Effector memory CD8-positive, alpha-beta T cell (primary cell): ENCODE data around the gene HMGB2.
A peak's percentile ranks its signal among the peaks of the same experiment; 100 is the strongest.

Experiments
- ATAC-seq: fragments of 150-1000 bp; cut with Tn5 transposase; replicated peaks from 2 replicates; pipeline ENCODE4 v1.10.0; 2021; ENCODE audit warnings: mild to moderate bottlenecking, moderate library complexity
- DNase-seq, 3 experiments: peaks; one replicate each; pipeline ENCODE4 v3.0.0; 2021
- H3K27ac Mint-ChIP-seq, 2 donors: one replicate each; pipeline ENCODE4 v1.8.0; 2022; ENCODE audit warnings: mild to moderate bottlenecking in 2 of 2, mixed read lengths in 2 of 2, moderate library complexity in 2 of 2
- H3K27me3 Mint-ChIP-seq, 2 donors: one replicate each; pipeline ENCODE4 v1.8.0; 2022; ENCODE audit warnings: mixed read lengths in 2 of 2
- H3K36me3 Mint-ChIP-seq: one replicate; pipeline ENCODE4 v1.8.0; 2022; ENCODE audit warnings: mild to moderate bottlenecking, moderate library complexity, mixed read lengths; ENCODE audit not compliant: insufficient read depth
- H3K4me1 Mint-ChIP-seq, 2 donors: one replicate each; pipeline ENCODE4 v1.8.0; 2022; ENCODE audit warnings: low read depth in 2 of 2, mixed read lengths in 2 of 2
- H3K4me3 Mint-ChIP-seq, 2 donors: one replicate each; pipeline ENCODE4 v1.8.0; 2022; ENCODE audit warnings: mild to moderate bottlenecking in 2 of 2, mixed read lengths in 2 of 2, moderate library complexity in 2 of 2
- H3K9me3 Mint-ChIP-seq, 2 donors: one replicate each; pipeline ENCODE4 v1.8.0; 2022; ENCODE audit warnings: mixed read lengths in 2 of 2

Gene HMGB2

GRCh38 chr4:173328236-173328901 lies 5.8 kb downstream of the HMGB2 start:
- no peaks in the 10 kb centered on the region for H3K9me3 Mint-ChIP-seq
- H3K27me3 Mint-ChIP-seq, result no peaks in the 10 kb centered on the region
- H3K4me1 Mint-ChIP-seq, result peaks cover 9 to 15% of the 10 kb centered on the region in 2 donors
- ATAC-seq, result no peak
- no peak overlapping the region for H3K27ac Mint-ChIP-seq
- H3K4me3 Mint-ChIP-seq, result no peak overlapping the region
- no peak for DNase-seq
- peaks cover 38% of the 10 kb centered on the region for H3K36me3 Mint-ChIP-seq

DNA sequence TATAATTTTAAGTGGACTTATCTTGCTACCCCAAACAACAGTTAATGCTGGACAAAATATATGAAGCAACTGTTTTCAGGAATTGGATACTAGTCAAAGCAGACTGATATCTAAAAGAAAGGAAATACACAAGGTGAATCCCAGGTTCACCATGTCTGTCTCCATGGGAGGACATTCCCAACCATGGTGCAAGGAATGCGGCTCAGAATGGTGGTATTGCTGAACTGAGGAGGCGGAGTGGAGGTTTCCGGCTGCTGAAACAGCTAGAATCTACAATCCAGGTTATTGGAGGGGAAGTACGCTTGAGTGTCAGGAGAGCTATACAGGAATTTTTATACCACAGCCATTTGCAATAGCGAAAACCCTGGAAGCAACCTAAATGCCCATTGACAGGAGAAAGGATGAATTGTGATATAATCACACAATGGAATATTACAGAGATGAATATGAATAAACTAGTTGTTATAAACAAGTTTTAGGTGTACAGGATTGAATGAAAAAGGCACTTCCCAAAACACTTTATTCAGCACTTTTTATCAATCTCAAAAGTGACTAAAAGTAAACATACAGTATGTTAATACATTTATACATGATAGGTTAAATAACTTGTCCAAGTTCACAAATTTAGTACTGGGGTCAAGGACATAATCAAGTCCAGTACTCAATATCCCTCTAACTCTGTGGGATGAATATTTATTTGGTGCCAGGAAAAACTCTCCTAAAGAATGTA lies 9.0 kb downstream of the HMGB2 start:
- no peaks in the 10 kb centered on the region for H3K4me1 Mint-ChIP-seq
- DNase-seq (no peak), ATAC-seq (no peak)
- H3K36me3 Mint-ChIP-seq, result peaks cover 16% of the 10 kb centered on the region
- H3K27me3 Mint-ChIP-seq, result no peaks in the 10 kb centered on the region
- H3K4me3 Mint-ChIP-seq, result no peak overlapping the region
- H3K9me3 Mint-ChIP-seq, result no peaks in the 10 kb centered on the region
- H3K27ac Mint-ChIP-seq, result no peak overlapping the region

DNA sequence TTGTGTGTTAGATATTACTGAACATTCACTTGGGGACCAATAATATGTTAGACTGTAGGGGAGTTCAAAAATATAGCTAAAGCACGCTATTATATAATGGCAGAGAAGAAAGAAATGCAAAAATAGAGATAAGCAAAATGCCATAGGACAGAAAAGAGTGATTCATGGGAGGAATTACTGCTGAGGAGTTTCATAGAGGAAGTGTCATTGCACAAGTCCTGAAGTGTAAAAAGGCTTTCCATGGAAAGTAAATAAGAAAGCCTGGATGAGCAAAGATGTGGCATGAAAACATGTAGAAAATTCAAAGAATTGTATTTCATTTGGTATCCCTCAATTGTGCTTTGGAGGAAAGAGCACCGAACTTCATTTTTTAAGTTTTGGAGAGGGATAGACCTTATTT lies 14.5 kb downstream of the HMGB2 start:
- no peak for DNase-seq
- H3K36me3 Mint-ChIP-seq, result no peaks in the 10 kb centered on the region
- no peak for ATAC-seq
- H3K4me3 Mint-ChIP-seq, result no peak overlapping the region
- H3K9me3 Mint-ChIP-seq, result no peaks in the 10 kb centered on the region
- H3K4me1 Mint-ChIP-seq, result no peaks in the 10 kb centered on the region
- H3K27me3 Mint-ChIP-seq, result no peaks in the 10 kb centered on the region
- no peak overlapping the region for H3K27ac Mint-ChIP-seq

DNA sequence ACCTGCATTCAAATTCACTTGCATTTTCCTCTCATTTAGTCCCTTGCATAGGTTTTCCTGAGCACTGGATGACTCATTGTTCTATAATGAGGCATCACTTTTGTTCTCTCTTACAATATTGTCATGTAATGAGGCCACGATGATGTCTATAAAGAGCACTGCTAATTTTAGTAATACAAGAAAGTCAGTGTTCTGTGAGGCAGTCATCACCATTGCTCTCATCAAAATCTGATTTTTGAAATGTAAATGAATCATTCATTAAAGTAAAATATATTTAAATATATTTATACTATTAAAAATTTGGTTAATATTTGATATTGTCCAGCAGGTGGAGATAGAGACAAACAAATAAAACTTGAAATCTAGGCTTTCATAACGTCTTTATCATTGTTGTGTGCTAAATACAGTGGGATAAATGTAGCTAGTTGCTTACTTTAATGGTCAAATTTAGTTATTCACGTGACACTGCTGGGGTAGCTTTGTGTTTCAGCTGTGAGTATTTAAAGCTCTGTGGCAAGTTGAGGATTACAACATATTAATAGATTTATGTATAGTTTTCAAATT lies 15.4 kb downstream of the HMGB2 start:
- H3K4me1 Mint-ChIP-seq, result no peaks in the 10 kb centered on the region
- ATAC-seq, result peak; percentile 50
- H3K27ac Mint-ChIP-seq, result no peak overlapping the region
- no peaks in the 10 kb centered on the region for H3K9me3 Mint-ChIP-seq
- H3K4me3 Mint-ChIP-seq, result no peak overlapping the region
- no peaks in the 10 kb centered on the region for H3K27me3 Mint-ChIP-seq
- no peaks in the 10 kb centered on the region for H3K36me3 Mint-ChIP-seq
- no peak for DNase-seq

DNA sequence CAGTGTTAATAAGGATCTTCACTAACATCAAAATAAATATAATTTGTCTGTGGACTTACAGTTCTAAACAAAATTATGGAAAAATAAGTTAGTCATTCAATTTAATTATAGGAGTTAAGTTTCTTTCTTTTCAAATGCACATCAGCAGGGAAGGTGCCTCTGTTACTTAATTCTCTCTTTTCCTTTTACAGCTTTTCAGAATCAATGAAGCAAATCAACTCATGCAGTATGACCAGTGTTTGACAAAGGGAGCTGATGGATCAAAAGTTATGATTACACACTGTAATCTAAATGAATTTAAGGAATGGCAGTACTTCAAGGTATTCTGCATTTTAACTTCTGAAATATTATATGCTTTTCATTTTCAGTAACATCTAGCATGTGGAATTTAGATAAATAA lies 15.9 kb downstream of the HMGB2 start:
- Mint-ChIP-seq H3K36me3 (no peaks in the 10 kb centered on the region), H3K4me1 (no peaks in the 10 kb centered on the region), H3K27ac (no peak overlapping the region), H3K4me3 (no peak overlapping the region), H3K9me3 (no peaks in the 10 kb centered on the region), H3K27me3 (no peaks in the 10 kb centered on the region)
- no peak for ATAC-seq
- DNase-seq, result no peak

- no peaks in the 10 kb centered on the region for H3K27me3 Mint-ChIP-seq
- H3K4me3 Mint-ChIP-seq, result no peak overlapping the region
- DNase-seq, result no peak
- no peak overlapping the region for H3K27ac Mint-ChIP-seq
- H3K36me3 Mint-ChIP-seq, result no peaks in the 10 kb centered on the region
- ATAC-seq, result no peak
- no peaks in the 10 kb centered on the region for H3K4me1 Mint-ChIP-seq
- H3K9me3 Mint-ChIP-seq, result no peaks in the 10 kb centered on the region
Observed at GRCh38 chr4:173317004-173317403, 17.2 kb downstream of the HMGB2 start.

GRCh38 chr4:173316060-173316459 lies 18.1 kb downstream of the HMGB2 start:
- ATAC-seq (no peak), DNase-seq (no peak)
- no peaks in the 10 kb centered on the region for H3K4me1 Mint-ChIP-seq
- no peaks in the 10 kb centered on the region for H3K36me3 Mint-ChIP-seq
- no peak overlapping the region for H3K27ac Mint-ChIP-seq
- H3K27me3 Mint-ChIP-seq, result no peaks in the 10 kb centered on the region
- H3K9me3 Mint-ChIP-seq, result no peaks in the 10 kb centered on the region
- H3K4me3 Mint-ChIP-seq, result no peak overlapping the region

GRCh38 chr4:173314715-173315114 lies 19.4 kb downstream of the HMGB2 start:
- DNase-seq (no peak), ATAC-seq (no peak)
- Mint-ChIP-seq H3K4me3 (no peak overlapping the region), H3K4me1 (no peaks in the 10 kb centered on the region), H3K36me3 (no peaks in the 10 kb centered on the region), H3K27me3 (no peaks in the 10 kb centered on the region), H3K27ac (no peak overlapping the region), H3K9me3 (no peaks in the 10 kb centered on the region)

GRCh38 chr4:173311368-173311767 lies 22.8 kb downstream of the HMGB2 start:
- ATAC-seq, result no peak
- no peaks in the 10 kb centered on the region for H3K9me3 Mint-ChIP-seq
- no peak overlapping the region for H3K27ac Mint-ChIP-seq
- no peak overlapping the region for H3K4me3 Mint-ChIP-seq
- DNase-seq, result no peak
- no peaks in the 10 kb centered on the region for H3K27me3 Mint-ChIP-seq
- no peaks in the 10 kb centered on the region for H3K36me3 Mint-ChIP-seq
- H3K4me1 Mint-ChIP-seq, result peaks cover 0 to 2% of the 10 kb centered on the region in 2 donors

GRCh38 chr4:173307778-173308177 lies 26.4 kb downstream of the HMGB2 start:
- H3K27ac Mint-ChIP-seq, result no peak overlapping the region
- no peak overlapping the region for H3K4me3 Mint-ChIP-seq
- no peaks in the 10 kb centered on the region for H3K36me3 Mint-ChIP-seq
- peaks cover 0 to 2% of the 10 kb centered on the region in 2 donors for H3K4me1 Mint-ChIP-seq
- no peaks in the 10 kb centered on the region for H3K27me3 Mint-ChIP-seq
- no peaks in the 10 kb centered on the region for H3K9me3 Mint-ChIP-seq
- DNase-seq, result no peak
- ATAC-seq, result no peak

GRCh38 chr4:173301518-173302201 lies 32.5 kb downstream of the HMGB2 start:
- H3K27ac Mint-ChIP-seq, result peak overlapping the region in 1 of 2 donors; percentile 46
- peak; percentile 31 for ATAC-seq
- H3K36me3 Mint-ChIP-seq, result peaks cover 4% of the 10 kb centered on the region
- no peaks in the 10 kb centered on the region for H3K9me3 Mint-ChIP-seq
- peak in 2 of 3 experiments; percentile 11 to 25 for DNase-seq
- H3K27me3 Mint-ChIP-seq, result no peaks in the 10 kb centered on the region
- peaks cover 0 to 3% of the 10 kb centered on the region in 2 donors for H3K4me1 Mint-ChIP-seq
- H3K4me3 Mint-ChIP-seq, result no peak overlapping the region

DNA sequence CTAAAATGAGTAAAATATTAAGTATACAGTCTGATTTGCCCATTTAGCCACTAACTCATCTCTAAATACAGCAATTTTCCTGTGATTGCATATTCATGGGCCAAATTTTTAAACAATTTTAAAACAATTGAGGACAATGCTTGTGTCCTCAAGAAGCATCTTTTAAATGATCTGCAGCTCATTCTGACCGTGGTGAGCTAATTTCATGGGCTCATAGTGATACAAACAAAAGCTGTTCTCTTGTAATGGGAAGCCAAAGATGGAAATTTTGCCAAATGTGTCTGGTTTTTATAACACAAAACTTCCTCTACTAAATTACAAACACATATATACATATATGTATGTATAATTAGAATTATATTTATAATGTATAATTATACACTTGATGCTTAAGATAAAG lies 39.7 kb downstream of the HMGB2 start:
- Mint-ChIP-seq H3K4me1 (peaks cover 0 to 2% of the 10 kb centered on the region in 2 donors), H3K9me3 (no peaks in the 10 kb centered on the region), H3K36me3 (peaks cover 7% of the 10 kb centered on the region), H3K4me3 (no peak overlapping the region), H3K27me3 (no peaks in the 10 kb centered on the region), H3K27ac (no peak overlapping the region)
- DNase-seq (no peak), ATAC-seq (no peak)

GRCh38 chr4:173293663-173294062 lies 40.5 kb downstream of the HMGB2 start:
- H3K36me3 Mint-ChIP-seq, result peaks cover 7% of the 10 kb centered on the region
- H3K9me3 Mint-ChIP-seq, result no peaks in the 10 kb centered on the region
- no peak for ATAC-seq

More at GRCh38 chr4:173293663-173294062, 40.5 kb downstream of the HMGB2 start:
- no peaks in the 10 kb centered on the region for H3K27me3 Mint-ChIP-seq
- no peak for DNase-seq
- H3K4me3 Mint-ChIP-seq, result no peak overlapping the region
- H3K4me1 Mint-ChIP-seq, result peaks cover 5 to 6% of the 10 kb centered on the region in 2 donors
- H3K27ac Mint-ChIP-seq, result no peak overlapping the region
